DMS153 (cell line): ENCODE measurements around the gene MEGF6.

Experiments used
- DNase-seq: peaks from one replicate; lab custom pipeline; 2025; lab: John Stamatoyannopoulos, UW

Gene MEGF6

DNA sequence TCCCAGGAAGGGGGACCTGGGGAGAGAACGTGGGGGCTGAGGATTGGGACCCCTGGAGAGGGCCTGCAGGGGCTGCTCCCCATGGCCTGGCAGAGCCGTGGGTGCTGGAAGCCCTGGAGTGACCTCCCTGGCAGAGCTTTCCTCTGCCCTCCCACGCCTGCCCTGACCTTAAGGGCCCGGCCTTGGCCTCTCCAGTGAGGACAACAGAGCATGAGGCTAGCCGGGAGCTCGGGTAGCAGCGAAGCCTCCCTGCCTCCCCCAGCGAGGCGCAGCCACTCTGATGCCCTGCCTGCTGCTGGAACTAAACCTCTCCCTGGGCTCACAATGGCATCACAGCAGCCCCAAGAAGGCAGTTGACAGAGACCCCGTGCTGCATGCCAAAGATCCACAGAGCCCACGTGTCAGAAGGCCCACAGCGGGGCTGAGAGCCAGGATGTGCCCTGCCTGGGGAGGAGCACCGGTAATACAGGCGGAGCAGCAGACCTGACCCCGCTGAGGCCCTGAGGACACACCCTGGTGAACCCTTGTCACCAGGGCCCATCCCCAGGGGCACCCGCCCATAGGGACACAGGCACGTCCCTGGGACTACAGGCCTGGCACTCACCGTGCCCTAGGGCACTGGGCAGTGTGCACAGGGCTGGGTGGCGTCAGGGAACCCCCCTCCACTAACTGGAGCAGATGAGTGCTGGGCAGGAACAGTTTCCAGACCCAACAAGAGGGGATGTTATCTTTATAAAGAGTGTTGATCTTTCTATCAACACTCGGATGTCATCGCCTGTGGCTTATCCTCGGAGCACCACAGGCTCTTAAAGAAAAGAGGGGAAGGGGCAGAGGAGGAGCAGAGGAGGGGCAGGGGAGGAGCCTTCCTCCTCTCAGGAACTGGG is 108.4 kb downstream of the MEGF6 start:
- no peak for DNase-seq

DNA sequence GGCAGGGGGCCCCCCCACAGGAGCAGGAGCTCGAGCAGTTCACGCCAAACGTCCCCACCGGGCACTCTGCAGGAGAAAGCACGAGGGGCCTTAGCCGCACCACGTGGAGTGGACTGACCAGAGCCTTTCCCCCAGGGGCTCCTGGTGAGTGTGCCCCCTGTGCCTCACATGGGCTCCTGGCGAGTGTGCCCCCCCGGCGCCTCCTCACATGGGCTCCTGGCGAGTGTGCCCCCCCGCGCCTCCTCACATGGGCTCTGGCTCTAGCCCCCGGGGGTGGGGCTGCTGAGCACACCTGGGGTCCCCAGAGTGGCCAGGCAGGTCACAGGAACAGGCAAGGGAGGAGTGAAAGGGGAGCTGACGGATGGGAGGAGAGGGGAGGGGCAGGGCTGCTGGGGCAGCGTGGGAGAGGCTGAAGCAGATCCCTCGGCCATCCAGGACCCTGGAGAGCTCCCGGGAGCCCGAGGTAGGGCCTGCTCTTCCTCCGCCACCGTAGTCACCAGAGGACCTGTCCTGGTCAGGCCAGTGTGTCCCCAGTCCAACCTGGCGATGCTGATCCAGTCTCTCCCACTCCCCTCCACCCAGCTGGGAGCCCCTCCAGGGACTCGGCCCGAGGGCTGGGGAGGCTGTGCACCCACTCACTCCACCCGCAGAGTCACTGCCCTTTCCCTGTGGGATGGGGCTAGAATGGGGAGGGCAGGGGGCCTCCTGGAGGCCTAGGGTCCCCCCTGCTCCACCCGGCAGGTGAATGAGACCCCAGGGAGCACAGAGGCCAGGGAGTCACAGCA is 109.3 kb downstream of the MEGF6 start:
- no peak for DNase-seq

DNA sequence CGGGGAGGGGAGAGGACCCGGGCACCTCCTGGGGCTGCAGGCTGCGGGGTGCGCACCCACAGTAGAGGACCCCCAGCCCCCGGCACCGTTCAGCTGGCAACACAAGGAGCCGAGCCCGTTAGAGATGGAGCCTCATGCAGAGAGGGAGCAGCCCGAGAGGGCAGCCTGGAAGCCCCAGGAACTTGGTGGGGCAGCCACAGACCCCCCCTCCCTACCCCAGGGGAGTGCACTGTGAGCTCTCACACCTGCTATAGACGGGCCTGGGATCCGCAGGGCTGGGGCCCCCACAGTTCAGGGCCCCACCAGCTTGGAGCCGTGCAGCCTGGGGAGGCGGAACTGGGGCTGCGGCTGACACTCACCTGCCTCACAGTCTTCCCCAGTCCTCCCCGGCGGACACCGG is 109.9 kb downstream of the MEGF6 start:
- no peak for DNase-seq

DNA sequence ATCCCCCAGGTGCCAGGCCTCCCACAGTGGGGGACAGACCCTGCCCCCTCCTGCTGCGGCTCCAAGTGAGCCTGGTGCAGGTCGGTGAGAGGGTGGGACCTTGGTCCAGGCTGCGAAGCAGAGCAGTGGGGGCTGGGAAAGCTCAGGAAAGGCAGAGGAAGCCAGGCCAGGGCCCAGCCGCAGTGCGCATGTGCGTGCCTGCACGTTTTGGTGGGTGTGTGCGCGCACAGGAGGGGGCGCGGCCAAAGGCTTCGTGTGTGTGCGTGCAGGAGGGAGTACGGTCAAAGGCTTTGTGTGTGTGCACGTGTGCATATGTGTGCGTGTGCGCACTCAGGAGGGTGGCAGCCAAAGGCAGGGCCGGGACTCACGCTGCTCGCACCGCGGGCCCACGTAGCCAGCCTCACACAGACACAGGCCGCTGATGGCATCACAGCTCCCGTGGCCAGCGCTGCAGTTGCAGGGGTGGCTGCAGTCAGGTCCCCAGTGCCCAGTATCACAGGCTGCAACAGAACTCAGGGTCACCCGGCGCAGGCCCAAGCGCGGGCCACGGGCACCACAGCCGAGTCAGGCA is 111.0 kb downstream of the MEGF6 start:
- DNase-seq, result no peak

DNA sequence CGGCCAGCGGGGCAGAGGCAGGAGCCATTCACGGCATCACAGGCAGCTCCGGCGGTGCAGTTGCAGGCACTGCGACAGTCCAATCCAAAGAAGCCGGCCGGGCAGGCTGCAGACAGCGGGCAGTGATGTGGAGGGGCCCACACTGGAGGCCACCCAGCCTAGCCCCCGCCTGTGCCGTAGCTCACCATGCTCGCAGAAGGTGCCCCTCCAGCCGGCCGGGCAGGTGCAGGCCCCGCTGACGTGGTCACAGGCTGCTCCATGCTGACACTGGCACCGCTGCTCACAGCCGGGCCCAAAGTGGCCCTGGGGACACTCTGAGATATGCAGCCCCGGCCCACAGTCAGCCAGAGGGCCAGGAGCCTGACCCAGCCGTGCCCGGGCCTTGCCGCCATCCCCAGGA is 111.7 kb downstream of the MEGF6 start:
- no peak for DNase-seq

DNA sequence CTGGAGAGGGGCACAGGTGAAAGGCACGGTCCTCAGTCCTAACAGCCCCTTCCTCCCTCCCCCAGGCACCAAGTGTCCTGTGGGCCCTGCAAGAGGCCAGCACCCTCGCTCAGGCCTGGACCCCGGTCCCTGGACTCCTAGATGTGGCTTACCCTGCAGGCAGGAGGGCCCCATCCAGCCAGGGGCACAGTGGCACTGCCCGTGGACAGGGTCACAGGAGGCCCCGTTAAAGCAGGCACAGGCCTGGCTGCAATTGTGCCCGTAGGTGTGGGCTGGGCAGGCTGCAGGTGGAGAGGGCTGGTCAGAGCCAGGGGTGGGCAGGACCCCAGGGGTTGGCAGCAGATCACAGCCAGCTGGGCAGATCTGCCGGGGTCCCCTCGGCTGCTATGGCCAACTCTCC is 112.3 kb downstream of the MEGF6 start:
- no peak for DNase-seq

DNA sequence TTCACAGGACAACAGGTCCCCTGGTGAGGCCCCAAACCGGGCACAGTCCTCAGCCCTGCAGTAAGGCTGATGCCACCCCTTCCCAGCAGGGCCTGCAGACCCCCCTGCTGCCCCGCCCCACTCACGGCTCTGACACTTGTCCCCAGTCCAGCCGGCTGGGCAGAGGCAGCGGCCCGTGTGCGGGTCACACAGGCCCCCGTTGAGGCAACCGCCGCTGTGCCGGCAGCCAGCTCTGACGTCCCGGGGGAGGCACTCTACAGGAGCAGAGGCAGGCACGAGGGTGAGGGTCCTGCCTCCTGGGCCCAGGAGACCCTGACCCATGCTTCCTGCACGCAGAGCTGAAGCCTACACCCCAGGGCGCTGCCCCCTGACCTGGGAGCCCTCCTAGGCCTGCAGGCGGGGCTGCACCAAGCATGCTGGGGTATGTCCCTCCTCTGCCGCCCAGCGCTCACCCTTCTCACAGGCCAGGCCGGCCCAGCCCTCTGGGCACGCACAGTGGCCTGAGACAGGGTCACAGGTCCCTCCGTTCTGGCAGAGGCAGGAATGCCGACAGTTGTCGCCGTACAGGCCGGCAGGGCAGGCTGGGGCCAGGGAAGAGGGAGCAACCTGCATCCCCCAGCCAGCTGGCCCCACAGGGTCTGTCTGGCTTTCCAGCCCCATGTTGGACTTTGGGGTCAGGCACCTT is 112.9 kb downstream of the MEGF6 start:
- DNase-seq, result no peak

DNA sequence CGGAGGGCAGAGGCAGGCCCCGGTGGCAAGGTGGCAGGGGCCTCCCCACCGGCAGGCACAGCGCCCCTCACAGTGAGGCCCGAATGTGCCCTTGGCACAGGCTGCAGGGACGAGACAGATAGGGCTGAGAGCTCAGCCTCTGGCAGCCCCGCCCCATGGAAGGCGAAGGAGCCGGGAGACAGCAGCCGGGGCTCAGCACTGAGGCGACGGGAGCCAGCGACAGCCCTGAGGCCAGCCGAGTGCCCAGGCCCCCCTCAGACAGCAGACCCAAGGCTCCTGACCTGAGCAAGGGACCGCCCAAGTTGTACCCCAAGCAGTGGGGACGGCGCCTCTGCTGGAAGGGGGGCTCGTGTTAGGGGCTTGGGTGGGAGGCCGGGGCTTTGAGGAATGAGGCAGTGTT is 113.8 kb downstream of the MEGF6 start:
- DNase-seq, result no peak

DNA sequence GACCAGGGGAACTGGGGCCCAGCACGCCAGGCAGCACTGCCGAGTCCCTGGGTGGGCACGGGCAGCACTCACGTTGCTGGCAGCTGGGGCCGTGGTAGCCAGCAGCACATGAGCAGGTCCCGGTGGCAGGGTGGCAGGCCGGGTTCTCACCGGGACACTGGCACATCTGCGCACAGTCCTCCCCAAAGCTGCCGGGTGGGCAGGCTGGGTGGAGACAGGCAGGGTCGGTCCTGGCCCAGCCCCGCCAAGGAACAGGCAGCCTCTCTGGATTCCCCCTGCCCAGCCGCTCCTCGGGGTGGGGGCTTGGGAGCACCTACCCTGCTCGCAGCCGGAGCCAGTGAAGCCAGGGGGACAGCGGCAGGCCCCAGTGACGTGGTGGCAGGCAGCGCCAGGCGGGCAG is 114.4 kb downstream of the MEGF6 start:
- DNase-seq, result no peak

DNA sequence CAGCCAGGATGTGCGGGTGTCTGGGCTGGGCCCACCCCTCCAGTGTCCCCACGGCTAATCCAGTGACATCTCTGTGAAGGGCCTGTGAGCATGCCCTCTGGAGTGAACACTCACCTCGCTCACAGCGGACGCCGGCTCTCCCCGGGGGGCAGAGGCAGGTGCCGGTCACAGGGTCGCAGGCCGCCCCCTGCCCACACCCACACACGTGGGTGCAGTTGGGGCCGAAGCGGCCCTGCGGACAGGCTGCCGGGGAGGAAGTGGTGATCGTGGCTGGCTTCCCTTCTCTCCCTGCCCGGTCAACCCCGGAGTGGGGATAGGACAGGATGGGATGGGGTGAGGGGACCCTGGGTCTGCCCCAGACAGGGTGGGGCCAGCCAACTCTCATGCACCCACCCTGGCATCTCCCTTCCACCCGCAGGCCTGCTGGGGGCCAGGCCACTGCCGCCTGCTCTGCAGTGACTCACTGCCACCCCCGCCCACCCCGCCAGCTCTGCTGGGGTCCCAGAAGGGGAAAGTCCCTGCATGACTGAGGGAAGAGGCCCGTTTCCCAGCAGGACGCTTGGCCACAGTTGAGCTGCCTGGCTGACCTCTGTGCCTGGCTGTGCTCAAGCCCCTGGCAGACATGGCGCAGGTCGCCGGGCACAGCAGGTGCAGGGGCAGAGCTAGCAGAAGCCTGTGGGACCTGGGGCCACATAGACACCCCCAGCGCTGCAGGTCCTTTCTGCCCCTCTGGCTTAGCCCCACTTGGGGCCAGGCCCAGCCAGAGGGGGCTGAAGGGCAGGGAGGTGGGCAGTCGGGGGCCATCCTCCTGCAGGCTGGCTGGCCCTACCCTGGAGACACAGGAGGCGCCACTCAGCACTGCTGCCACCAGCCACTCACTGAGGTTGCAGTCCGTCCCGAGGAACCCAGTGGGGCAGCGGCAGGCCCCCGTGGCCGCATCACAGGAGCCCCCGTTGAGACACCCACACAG is 115.2 kb downstream of the MEGF6 start:
- DNase-seq, result no peak

DNA sequence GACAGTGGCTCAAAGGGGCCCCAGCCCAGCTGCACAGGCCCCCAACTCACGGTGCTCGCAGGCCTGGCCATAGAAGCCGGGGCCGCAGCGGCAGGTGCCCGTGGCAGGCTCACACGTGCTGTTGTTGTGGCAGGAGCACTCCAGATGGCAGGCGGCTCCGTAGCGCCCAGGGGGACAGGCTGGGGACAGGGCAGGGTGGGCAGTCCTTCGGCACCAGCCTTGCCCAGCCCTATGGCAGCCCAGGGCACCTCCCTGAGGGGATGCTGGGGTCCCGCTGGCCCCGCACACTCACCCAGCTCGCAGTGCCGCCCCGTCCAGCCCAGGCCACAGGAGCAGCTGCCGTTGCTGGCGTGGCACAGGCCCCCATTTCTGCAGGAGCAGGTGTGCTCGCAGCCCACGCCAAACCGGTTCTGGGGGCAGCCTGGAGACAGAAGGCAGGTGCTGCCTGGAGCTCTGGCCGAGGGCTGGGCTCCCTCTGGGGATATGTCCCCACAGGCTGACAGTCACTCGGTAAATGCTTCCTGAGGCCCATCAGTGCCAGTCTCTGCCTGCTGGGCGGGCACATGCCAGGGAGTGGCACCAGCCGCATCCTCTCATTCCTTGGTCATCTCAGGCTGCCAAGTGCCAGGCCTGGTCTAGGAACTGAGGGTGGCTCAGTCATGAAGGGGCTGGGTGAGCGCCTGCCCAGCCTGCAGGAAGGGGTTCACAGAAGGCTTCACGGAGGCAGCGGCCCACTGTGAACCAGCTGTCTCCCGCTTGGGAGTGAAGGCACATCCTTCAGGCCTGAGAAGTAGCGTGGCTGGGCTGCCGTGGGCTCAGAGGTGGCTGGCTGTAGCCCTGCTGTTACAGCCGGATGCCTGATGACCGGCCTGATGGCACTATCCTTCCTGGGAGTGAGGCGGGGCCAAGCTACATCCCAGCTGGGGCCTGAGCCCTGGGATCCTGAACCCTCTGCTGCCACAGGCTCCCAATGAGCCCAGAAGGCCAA is 116.7 kb downstream of the MEGF6 start:
- DNase-seq, result peak; percentile 45

DNA sequence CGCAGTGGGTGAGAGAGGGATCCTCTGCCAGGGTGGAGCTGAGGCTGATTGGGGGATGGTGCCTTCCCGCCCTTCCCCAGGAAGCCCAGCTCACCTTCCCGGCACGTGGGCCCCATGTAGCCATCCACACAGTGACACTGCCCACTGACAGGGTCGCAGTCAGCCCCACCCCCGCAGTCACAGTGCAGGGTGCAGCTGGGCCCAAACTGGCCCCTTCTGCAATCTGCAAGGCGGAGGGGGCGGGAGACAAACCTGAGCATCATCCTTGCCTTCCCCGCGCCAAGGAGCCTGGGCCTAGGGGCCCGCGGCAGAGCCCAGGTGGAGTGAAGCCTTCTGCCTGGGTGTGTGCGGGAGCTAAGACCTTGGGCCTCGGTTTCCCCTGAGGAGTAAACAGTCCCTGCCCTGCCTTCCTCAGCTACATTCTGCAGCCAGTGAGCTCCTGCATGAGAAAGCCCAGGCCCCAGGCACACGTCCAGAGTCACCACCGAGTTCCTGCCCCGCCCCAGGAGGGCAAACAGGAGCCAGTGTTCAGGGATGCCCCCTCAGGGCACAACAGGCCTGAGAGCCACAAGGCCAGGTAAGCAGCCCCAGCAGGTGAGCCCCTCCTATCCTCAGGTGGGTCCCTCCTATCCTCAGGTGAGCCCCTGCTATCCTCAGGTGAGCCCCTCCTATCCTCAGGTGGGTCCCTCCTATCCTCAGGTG is 118.6 kb downstream of the MEGF6 start:
- DNase-seq, result no peak

DNA sequence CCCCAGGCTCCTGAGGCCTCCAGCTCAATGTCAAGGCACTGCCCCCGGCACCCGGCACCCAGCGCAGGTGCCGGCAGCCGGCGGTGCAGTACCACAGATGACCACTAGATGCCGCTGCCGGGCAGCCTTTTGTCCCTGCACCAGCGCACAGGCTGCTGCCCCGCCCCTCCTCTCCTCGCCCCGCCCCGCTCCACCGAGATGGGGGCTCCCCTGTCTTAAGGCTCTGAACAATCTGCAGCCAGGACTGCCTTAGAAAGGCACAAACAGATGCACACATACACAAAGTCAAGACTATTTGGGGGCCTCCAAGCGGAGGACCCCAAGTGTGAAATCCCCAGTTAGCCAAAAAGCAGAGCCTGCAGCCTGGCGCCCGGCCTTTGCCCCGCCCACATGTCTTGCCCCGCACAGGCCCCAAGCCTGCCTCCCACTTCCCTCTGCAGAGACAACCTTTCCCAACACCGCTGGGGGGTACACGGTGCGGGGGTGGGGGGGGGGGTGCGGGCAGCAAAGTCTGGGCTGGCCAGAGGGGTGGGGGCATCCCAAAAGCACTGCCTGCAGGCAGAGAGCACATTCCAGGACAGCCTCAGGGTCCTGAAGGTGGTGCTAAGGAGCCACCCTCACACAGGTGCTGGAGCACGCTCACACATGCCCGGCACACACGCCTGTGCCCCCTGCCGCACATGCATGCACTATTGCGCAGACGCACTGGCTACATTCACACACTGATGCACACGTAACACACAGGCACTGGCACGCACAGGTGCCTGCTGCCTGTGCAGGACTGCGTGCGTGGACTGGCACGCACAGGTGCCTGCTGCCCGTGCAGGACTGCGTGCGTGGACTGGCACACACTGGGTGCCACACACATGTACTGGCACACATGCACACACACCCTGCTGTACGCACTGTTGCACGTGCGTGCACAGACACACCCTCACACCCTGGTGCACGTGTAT is 119.7 kb downstream of the MEGF6 start:
- peak; percentile 16 for DNase-seq

DNA sequence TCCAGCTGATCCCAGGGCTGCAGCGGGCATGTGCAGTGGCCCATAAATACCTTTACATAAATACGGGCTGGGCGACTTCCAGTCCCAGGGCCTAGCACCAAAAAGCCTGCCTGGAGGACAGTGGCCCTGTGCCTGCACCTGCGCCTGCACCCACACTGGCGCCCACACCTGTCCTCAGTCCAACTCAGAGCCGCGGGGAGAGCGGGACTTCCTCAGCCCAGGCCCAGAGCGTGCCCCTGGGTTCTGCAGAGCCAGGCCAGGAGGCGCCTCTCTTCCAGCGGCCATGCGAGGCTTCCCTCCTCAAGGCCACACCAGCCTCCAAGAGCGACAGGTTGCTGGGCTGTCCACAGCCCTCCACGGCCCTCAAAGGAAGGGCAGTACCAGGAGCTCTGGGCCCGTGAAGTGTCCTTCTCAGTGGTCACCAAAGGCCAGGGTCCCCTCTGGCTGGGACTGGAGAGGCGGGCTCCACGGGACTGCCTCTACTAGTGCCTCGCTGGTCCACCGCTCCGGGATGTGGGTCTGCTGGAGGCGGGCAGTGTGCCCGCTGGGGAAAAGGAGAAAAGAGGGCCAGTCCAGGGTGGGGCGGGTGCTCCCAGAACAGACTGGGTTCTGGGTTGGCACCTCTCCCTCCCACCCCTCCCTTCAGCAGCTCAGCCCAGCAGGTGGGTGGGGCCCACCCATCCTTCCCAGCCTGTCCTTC is 121.1 kb downstream of the MEGF6 start:
- DNase-seq, result no peak

DNA sequence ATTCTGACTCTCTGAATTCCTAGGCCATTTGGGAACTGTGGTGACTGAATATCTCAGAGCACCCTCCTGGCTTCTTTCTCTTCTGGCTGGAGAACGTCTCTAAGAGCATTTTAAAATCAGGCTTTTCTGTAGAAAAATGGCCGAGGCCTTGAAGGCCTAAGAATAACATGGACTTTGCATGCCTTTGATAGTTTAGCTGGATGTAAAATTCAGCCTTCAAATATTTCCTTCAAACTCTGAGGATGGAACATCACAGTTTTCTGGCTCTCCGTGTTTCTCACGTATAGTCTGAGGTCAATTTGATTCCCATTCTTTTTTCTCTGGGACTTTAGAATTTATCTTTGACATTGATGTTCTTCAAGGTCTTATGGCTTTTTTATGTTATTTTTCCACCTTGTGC is 122.9 kb downstream of the MEGF6 start:
- no peak for DNase-seq

DNA sequence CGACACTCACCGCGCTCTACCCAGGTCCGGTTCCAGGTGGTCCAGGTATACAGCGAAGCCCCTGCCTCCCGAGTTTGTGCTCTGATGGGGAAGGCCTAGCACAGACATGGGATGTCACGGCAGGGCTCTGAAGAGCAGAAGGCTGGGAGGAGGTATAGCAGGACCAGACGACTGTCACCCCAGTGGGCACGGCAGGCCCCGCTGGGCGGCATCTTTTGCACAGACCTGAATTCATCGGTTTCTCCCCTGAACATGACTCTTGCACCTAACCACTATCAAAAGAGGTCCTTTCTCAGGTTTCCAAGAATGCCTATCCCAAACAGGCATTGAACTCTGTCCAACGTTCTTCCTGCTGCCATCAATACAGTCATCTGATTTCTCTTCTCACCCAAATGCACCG is 126.3 kb downstream of the MEGF6 start:
- no peak for DNase-seq

DNA sequence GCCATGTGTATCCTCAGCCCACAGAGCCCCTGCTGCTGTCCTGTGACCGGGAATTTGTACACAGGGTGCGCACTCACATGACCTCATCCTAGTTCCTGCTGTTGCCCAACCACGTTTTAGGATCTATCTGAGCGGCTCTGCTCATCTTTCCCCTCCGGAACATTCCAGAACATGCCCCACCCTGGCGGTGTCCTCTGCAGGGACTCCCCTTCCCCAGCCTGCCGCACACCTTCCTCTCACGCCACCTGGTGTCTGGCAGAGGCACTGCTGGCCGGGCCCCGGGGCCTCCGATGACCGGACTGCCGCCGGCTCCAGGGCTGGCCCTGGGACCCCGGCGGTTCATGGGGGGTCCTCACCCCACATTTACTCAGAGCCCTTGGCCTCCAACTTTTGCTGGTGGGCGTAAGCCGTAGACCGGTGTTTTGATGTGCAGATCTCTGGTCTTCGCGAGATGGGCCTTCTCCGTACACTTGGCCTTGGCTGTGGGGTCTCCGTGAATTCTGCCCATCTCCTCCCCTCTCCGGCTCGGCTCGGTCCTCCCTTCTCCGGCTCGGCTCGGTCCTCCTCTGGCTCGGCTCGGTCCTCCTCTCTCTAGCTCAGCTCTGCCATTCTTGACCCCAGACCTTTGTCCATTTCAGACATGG is 127.4 kb downstream of the MEGF6 start:
- DNase-seq, result no peak
